ENCODE measurements around the gene BMP2. TPM values are rescaled to one million over a fixed set of nuclear protein-coding genes. Genes with fewer than 3 reads are reported as not detected.

BMP2 gene
- total RNA-seq, 2 experiments from 2014 or later = not detected

DNA sequence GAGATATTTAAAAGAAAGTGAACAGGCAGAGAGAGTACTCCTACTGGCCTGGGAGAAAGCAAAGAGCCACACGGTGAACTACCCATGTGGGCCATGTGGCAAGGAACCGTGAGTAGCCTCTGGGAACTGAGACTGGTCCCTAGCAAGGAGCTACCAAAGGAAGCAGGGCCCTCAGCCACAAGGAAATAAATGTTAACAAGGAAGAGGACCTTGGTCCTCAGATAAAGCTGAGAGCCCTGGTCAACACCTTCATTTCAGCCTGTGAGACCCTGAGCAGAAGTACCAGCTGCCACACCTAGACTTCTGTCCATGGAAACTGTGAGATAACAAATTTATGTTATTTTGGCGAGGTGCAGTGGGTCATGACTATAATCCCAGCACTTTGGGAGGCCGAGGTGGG, 25.3 kb downstream of the BMP2 start:
- intact Hi-C loops (cut with micrococcal nuclease) = no loop called here
- CTCF ChIA-PET = interaction anchor here (1.1 to 1.3 kb wide), 2 partner anchors 12 to 20 kb away, joined by 3 read pairs; no protein-coding TSS in a partner anchor
- POLR2A ChIA-PET = no interaction called here
- Mint-ChIP-seq H3K4me3 (no peak overlapping the region), H3K27me3 (no peaks in the 10 kb centered on the region), H3K27ac (no peak overlapping the region), H3K4me1 (ENCODE audit: low read depth) (no peaks in the 10 kb centered on the region), H3K36me3 (ENCODE audit: low read depth) (no peaks in the 10 kb centered on the region), H3K9me3 (no peaks in the 10 kb centered on the region)
- no peak for DNase-seq
- ATAC-seq = no peak
- TF ChIP-seq, protein P1, sequence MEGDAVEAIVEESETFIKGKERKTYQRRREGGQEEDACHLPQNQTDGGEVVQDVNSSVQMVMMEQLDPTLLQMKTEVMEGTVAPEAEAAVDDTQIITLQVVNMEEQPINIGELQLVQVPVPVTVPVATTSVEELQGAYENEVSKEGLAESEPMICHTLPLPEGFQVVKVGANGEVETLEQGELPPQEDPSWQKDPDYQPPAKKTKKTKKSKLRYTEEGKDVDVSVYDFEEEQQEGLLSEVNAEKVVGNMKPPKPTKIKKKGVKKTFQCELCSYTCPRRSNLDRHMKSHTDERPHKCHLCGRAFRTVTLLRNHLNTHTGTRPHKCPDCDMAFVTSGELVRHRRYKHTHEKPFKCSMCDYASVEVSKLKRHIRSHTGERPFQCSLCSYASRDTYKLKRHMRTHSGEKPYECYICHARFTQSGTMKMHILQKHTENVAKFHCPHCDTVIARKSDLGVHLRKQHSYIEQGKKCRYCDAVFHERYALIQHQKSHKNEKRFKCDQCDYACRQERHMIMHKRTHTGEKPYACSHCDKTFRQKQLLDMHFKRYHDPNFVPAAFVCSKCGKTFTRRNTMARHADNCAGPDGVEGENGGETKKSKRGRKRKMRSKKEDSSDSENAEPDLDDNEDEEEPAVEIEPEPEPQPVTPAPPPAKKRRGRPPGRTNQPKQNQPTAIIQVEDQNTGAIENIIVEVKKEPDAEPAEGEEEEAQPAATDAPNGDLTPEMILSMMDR (IDR thresholded peaks at IDR 0.05) = no peak

DNA sequence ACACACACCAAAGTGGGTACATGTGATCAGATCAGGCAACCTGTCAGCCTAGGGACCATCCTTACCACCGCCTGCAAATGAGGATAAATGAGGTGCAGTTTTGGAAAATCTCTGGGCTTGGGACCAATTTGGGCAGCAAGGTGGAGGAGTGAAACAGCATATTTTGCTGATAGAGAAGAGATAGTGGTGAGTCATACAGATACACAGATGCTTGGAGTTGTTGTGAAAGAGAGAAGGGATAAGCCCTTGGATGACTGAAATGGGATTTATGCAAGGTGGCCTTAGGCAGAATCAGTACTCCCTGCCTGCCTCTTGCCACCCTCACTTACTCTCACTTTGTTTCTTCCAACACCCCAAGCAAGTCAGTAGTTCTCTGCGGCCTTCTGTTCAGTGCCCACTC, 34.7 kb downstream of the BMP2 start:
- H3K9me3 Mint-ChIP-seq = peaks cover 13% of the 10 kb centered on the region
- TF ChIP-seq, protein P1 (IDR thresholded peaks at IDR 0.05) = no peak
- POLR2A ChIA-PET = no interaction called here
- intact Hi-C loops (cut with micrococcal nuclease) = no loop called here
- no peaks in the 10 kb centered on the region for H3K36me3 Mint-ChIP-seq (ENCODE audit: low read depth)
- no peaks in the 10 kb centered on the region for H3K4me1 Mint-ChIP-seq (ENCODE audit: low read depth)
- no peak overlapping the region for H3K27ac Mint-ChIP-seq
- DNase-seq (no peak), ATAC-seq (no peak)
- no peak overlapping the region for H3K4me3 Mint-ChIP-seq
- no peaks in the 10 kb centered on the region for H3K27me3 Mint-ChIP-seq
- CTCF ChIA-PET = no interaction called here

DNA sequence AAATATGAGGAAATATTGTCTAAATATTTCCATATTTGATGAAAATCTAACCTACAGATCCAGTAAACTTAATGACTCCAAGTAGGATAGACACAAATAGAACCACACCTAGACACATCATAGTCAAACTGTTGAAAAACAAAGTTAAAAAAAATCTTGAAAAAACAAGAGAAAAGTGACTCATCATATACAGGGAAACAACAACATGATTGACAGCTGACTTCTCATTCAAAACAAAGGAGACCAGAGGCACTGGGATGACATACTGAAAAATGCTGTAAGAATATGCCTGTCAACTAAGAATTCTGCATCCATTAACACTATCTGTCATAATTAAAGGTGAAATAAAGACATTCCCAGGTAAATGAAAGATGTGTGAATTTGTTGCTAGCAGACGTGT, 38.8 kb downstream of the BMP2 start:
- Mint-ChIP-seq H3K4me1 (ENCODE audit: low read depth) (no peaks in the 10 kb centered on the region), H3K9me3 (peaks cover 13% of the 10 kb centered on the region), H3K27me3 (no peaks in the 10 kb centered on the region), H3K27ac (no peak overlapping the region), H3K4me3 (no peak overlapping the region), H3K36me3 (ENCODE audit: low read depth) (no peaks in the 10 kb centered on the region)
- intact Hi-C loops (cut with micrococcal nuclease) = no loop called here
- DNase-seq (no peak), ATAC-seq (no peak)
- CTCF ChIA-PET = no interaction called here
- POLR2A ChIA-PET = no interaction called here
- TF ChIP-seq, protein P1 (IDR thresholded peaks at IDR 0.05) = no peak

DNA sequence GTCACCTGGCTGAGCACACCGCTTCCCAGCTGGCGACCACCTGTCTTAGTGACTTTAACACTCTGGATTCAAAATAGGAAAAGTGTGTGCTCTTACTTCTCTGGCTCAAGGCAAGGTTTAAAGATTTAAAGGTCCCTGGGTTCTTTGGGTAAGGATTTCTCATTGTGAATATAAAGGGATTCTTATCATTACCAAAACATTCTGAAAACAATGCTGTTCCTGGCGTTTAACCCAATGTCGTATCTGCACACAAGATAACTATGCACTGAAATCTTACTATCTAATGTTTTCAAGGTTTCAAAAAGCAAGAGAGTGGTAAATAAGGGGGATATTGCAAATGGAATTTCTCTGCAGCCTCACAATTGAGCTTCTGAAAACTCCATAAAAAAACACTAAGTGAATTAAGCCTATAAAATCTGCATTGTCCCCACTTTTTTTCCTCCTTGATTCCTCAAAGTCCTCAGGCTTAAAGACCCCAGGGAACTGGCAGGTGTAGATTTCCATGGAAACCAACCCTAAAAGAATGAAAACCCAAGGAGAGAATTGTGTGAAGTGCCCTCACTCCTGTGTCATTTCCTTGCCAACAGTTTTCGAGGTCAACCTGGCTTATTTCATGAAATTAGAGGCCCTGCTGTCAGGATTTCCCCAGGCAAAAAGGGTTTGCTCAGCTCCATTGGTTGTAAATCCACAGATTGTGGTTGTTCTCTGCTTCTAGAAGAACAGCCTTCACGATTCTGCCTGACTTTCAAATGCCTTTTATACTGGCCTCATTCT, 44.0 kb downstream of the BMP2 start:
- no peak for ATAC-seq
- TF ChIP-seq, protein P1 (IDR thresholded peaks at IDR 0.05) = no peak
- intact Hi-C loops (cut with micrococcal nuclease) = no loop called here

DNA sequence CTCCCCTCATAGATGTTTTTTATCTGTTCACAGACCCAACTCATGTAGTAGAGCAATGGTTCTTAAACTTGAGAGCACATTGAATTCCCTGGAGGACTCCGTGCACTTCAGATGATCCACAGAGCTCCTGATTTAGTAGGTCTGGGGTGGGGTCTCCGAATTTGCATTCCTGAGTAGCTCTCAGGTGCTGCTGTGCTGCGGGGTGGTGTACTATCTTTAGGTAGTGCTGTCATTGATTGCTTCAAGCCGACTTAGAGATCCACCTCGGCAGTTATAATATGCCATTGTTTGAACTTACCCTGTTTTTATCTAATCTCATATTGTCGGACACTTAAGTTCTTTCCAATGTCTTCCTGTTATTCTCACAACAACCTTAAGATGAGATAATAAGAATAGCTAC, 45.0 kb downstream of the BMP2 start:
- POLR2A ChIA-PET = no interaction called here

More for the DNA sequence above, 44.0 kb downstream of the BMP2 start:
- Mint-ChIP-seq H3K4me1 (ENCODE audit: low read depth) (no peaks in the 10 kb centered on the region), H3K36me3 (ENCODE audit: low read depth) (no peaks in the 10 kb centered on the region), H3K9me3 (peaks cover 3% of the 10 kb centered on the region), H3K27me3 (no peaks in the 10 kb centered on the region), H3K27ac (no peak overlapping the region), H3K4me3 (no peak overlapping the region)
- ChIA-PET CTCF (no interaction called here), POLR2A (no interaction called here)
- no peak for DNase-seq

More for the DNA sequence above, 45.0 kb downstream of the BMP2 start:
- DNase-seq = no peak
- TF ChIP-seq, protein P1 (IDR thresholded peaks at IDR 0.05) = no peak
- Mint-ChIP-seq H3K4me3 (no peak overlapping the region), H3K36me3 (ENCODE audit: low read depth) (no peaks in the 10 kb centered on the region), H3K27ac (no peak overlapping the region), H3K4me1 (ENCODE audit: low read depth) (no peaks in the 10 kb centered on the region), H3K9me3 (peaks cover 3% of the 10 kb centered on the region), H3K27me3 (no peaks in the 10 kb centered on the region)
- CTCF ChIA-PET = interaction anchor here (1.1 kb wide), 1 partner anchor 20 kb away, joined by 3 read pairs; no protein-coding TSS in a partner anchor
- ATAC-seq = no peak
- intact Hi-C loops (cut with micrococcal nuclease) = no loop called here

All from activated CD8-positive, alpha-beta T cell treated with anti-CD3 and anti-CD28 coated beads for 36 hours (primary cell).